ENCODE results near the gene KRTAP12-4. TPM values are rescaled to one million over a fixed set of nuclear protein-coding genes. Genes with fewer than 3 reads are reported as not detected.
"Not testable (repeated sequence)": the region's sequence is repeated elsewhere in the genome, so short reads cannot be mapped to it uniquely, and the experiment has no call there.

Gene KRTAP12-4
- total RNA-seq, 1 donor from 2014 or later: not detected

- Histone ChIP-seq H3K27ac (ENCODE audit: low read depth, low read length) (no peak overlapping the region), H3K4me3 (ENCODE audit: insufficient read depth, low read depth, low read length) (no peak overlapping the region), H3K36me3 (ENCODE audit: insufficient read depth, low read length) (no peaks in the 10 kb centered on the region), H3K79me2 (ENCODE audit: insufficient read depth, low read length) (no peaks in the 10 kb centered on the region), H4K20me1 (ENCODE audit: insufficient read depth, low read length) (no peaks in the 10 kb centered on the region), H3K9ac (ENCODE audit: low read length) (no peak overlapping the region), H2AFZ (ENCODE audit: low read depth, low read length) (no peak overlapping the region), H3K27me3 (ENCODE audit: insufficient read depth, low read length) (no peaks in the 10 kb centered on the region), H3K4me2 (ENCODE audit: low read length) (no peak overlapping the region), H3K4me1 (ENCODE audit: insufficient read depth, low read length) (no peaks in the 10 kb centered on the region), H3K9me3 (ENCODE audit: insufficient read depth, low read depth, low read length) (peaks cover 2% of the 10 kb centered on the region)
- peaks cover 16% of the 10 kb centered on the region for H3K9me3 Mint-ChIP-seq (ENCODE audit: unreplicated experiment)
- H3K4me3 Mint-ChIP-seq (ENCODE audit: unreplicated experiment): no peak overlapping the region
- H3K27ac Mint-ChIP-seq (ENCODE audit: unreplicated experiment): no peak overlapping the region
- FAIRE-seq (no peak), DNase-seq (ENCODE audit: low read depth) (no peak)
- H3K36me3 Mint-ChIP-seq (ENCODE audit: low read depth, unreplicated experiment): no peaks in the 10 kb centered on the region
- H3K27me3 Mint-ChIP-seq (ENCODE audit: low read depth, unreplicated experiment): peaks cover 33% of the 10 kb centered on the region
- TF ChIP-seq CTCF (IDR thresholded peaks at IDR 0.05; ENCODE audit: insufficient read depth, low read depth, low read length) (no peak), EZH2 (IDR thresholded peaks at IDR 0.05; ENCODE audit: insufficient read depth, low read length) (no peak)
- H3K4me1 Mint-ChIP-seq (ENCODE audit: low read depth, unreplicated experiment): no peaks in the 10 kb centered on the region
Measured at GRCh38 chr21:44639331-44639655, 15.2 kb downstream of the KRTAP12-4 start.

- not testable (repeated sequence) for H3K4me1 ChIP-seq (ENCODE audit: insufficient read depth, low read length); DNase-seq (ENCODE audit: low read depth)
- H3K27me3 Mint-ChIP-seq (ENCODE audit: low read depth, unreplicated experiment): peaks cover 31% of the 10 kb centered on the region
Measured at GRCh38 chr21:44638506-44639330, 15.7 kb downstream of the KRTAP12-4 start.

GRCh38 chr21:44637851-44638348 is 16.6 kb downstream of the KRTAP12-4 start:
- not testable (repeated sequence) for DNase-seq (ENCODE audit: low read depth); H3K79me2 ChIP-seq (ENCODE audit: insufficient read depth, low read length); H3K27me3 ChIP-seq (ENCODE audit: insufficient read depth, low read length); H3K36me3 Mint-ChIP-seq (ENCODE audit: low read depth, unreplicated experiment); H3K4me3 Mint-ChIP-seq (ENCODE audit: unreplicated experiment); H3K4me1 Mint-ChIP-seq (ENCODE audit: low read depth, unreplicated experiment); H3K36me3 ChIP-seq (ENCODE audit: insufficient read depth, low read length); H4K20me1 ChIP-seq (ENCODE audit: insufficient read depth, low read length); H3K4me1 ChIP-seq (ENCODE audit: insufficient read depth, low read length); H3K4me3 ChIP-seq (ENCODE audit: insufficient read depth, low read depth, low read length); H3K9me3 Mint-ChIP-seq (ENCODE audit: unreplicated experiment); H3K9me3 ChIP-seq (ENCODE audit: insufficient read depth, low read depth, low read length); H3K9ac ChIP-seq (ENCODE audit: low read length); H2AFZ ChIP-seq (ENCODE audit: low read depth, low read length); H3K27ac ChIP-seq (ENCODE audit: low read depth, low read length); H3K4me2 ChIP-seq (ENCODE audit: low read length); FAIRE-seq; H3K27ac Mint-ChIP-seq (ENCODE audit: unreplicated experiment)
- H3K27me3 Mint-ChIP-seq (ENCODE audit: low read depth, unreplicated experiment): peaks cover 29% of the 10 kb centered on the region

More at GRCh38 chr21:44638506-44639330, 15.7 kb downstream of the KRTAP12-4 start:
- H2AFZ ChIP-seq (ENCODE audit: low read depth, low read length); H3K27ac Mint-ChIP-seq (ENCODE audit: unreplicated experiment); H3K27me3 ChIP-seq (ENCODE audit: insufficient read depth, low read length); H3K36me3 Mint-ChIP-seq (ENCODE audit: low read depth, unreplicated experiment); H3K9me3 ChIP-seq (ENCODE audit: insufficient read depth, low read depth, low read length); H3K4me3 ChIP-seq (ENCODE audit: insufficient read depth, low read depth, low read length); H3K4me3 Mint-ChIP-seq (ENCODE audit: unreplicated experiment); H3K79me2 ChIP-seq (ENCODE audit: insufficient read depth, low read length); H3K36me3 ChIP-seq (ENCODE audit: insufficient read depth, low read length); H3K27ac ChIP-seq (ENCODE audit: low read depth, low read length); H4K20me1 ChIP-seq (ENCODE audit: insufficient read depth, low read length); H3K4me2 ChIP-seq (ENCODE audit: low read length); H3K9ac ChIP-seq (ENCODE audit: low read length); FAIRE-seq; H3K4me1 Mint-ChIP-seq (ENCODE audit: low read depth, unreplicated experiment): not testable (repeated sequence)
- H3K9me3 Mint-ChIP-seq (ENCODE audit: unreplicated experiment): peaks cover 11% of the 10 kb centered on the region
